ENCODE data around the gene PTPRN2.

The PTPRN2 gene

GRCh38 chr7:157870644-157871290 is 716.9 kb downstream of the PTPRN2 start:
- no peak for DNase-seq (ENCODE audit: low read depth)
- no peak for TF ChIP-seq CTCF (conservative IDR thresholded peaks at IDR 0.05; ENCODE audit: low read length)
- H3K4me3 ChIP-seq (ENCODE audit: low read length), result no peak overlapping the region

- H3K4me3 ChIP-seq (ENCODE audit: low read length), result no peak overlapping the region
- TF ChIP-seq CTCF (conservative IDR thresholded peaks at IDR 0.05; ENCODE audit: low read length), result no peak
- DNase-seq (ENCODE audit: low read depth), result no peak
Observed at GRCh38 chr7:157869793-157870192, 717.8 kb downstream of the PTPRN2 start.

- no peak for DNase-seq (ENCODE audit: low read depth)
- H3K4me3 ChIP-seq (ENCODE audit: low read length), result no peak overlapping the region
- TF ChIP-seq CTCF (conservative IDR thresholded peaks at IDR 0.05; ENCODE audit: low read length), result no peak
Observed at GRCh38 chr7:157867685-157868305, 719.8 kb downstream of the PTPRN2 start.

- TF ChIP-seq CTCF (conservative IDR thresholded peaks at IDR 0.05; ENCODE audit: low read length), result no peak
- DNase-seq (ENCODE audit: low read depth), result no peak
- H3K4me3 ChIP-seq (ENCODE audit: low read length), result no peak overlapping the region
Observed at GRCh38 chr7:157866336-157866924, 721.2 kb downstream of the PTPRN2 start.

- no peak for TF ChIP-seq CTCF (conservative IDR thresholded peaks at IDR 0.05; ENCODE audit: low read length)
- DNase-seq (ENCODE audit: low read depth), result no peak
Observed at GRCh38 chr7:157865351-157866165, 722.1 kb downstream of the PTPRN2 start.

GRCh38 chr7:157864911-157865310 is 722.7 kb downstream of the PTPRN2 start:
- no peak for TF ChIP-seq CTCF (conservative IDR thresholded peaks at IDR 0.05; ENCODE audit: low read length)
- H3K4me3 ChIP-seq (ENCODE audit: low read length), result no peak overlapping the region
- no peak for DNase-seq (ENCODE audit: low read depth)

More at GRCh38 chr7:157865351-157866165, 722.1 kb downstream of the PTPRN2 start:
- no peak overlapping the region for H3K4me3 ChIP-seq (ENCODE audit: low read length)

Measured in AG10803 (cell line).